B cell (primary cell): ENCODE measurements around the gene EIF3C. TPM values are rescaled to one million over a fixed set of nuclear protein-coding genes. Genes with fewer than 3 reads are reported as not detected.
"Not testable (repeated sequence)": the region's sequence is repeated elsewhere in the genome, so short reads cannot be mapped to it uniquely, and the experiment has no call there.

Experiments used
- ATAC-seq: fragments of 200-7000 bp; cut with Tn5 transposase; one replicate; pipeline ENCODE4 v1.10.0; 2021; ENCODE audit warnings: low read depth, mild to moderate bottlenecking, moderate number of reproducible peaks, moderate library complexity
- CTCF ChIA-PET: fragments of 350-600 bp; sonication (Branson Sonifier 250); formaldehyde crosslinking; loops from one replicate; lab custom pipeline; 2021; ENCODE audit warnings: antibody characterized with exemption, inconsistent platforms; lab: Charles Lee
- POLR2A ChIA-PET: fragments of 350-600 bp; sonication (Branson Sonifier 250); formaldehyde crosslinking; loops from one replicate; lab custom pipeline; 2021; ENCODE audit warnings: antibody characterized with exemption; lab: Charles Lee
- DNase-seq: peaks from one replicate; pipeline ENCODE4 v3.0.0; 2013
- H2AFZ ChIP-seq: 2 replicates; pipeline ENCODE4 v1.6.1; 2012; ENCODE audit warnings: mild to moderate bottlenecking, low read depth, low read length; ENCODE audit not compliant: insufficient read depth, poor library complexity, severe bottlenecking
- H3K27ac ChIP-seq, 2 donors: 1 replicate in 1 of 2; 2 replicates in 1 of 2; pipeline ENCODE4 v1.5.1; 2012 to 2013; ENCODE audit warnings: low read length in 2 of 2, mild to moderate bottlenecking in 2 of 2, moderate library complexity in 1 of 2
- H3K27me3 ChIP-seq, 4 experiments: fragments of 200-600 bp in 1 of 4; sonication (generic) in 1 of 4; replicated peaks in 1 of 4; 1 replicate in 2 of 4; 2 replicates in 2 of 4; pipeline versions ENCODE4 v1.6.1 to v1.7.0; 2013 to 2016; ENCODE audit warnings: low read length in 3 of 4, mild to moderate bottlenecking in 2 of 4, mixed read lengths in 1 of 4, moderate library complexity in 1 of 4; ENCODE audit not compliant: insufficient read depth in 4 of 4, control insufficient read depth in 3 of 4; ENCODE audit errors: control extremely low read depth in 1 of 4
- H3K36me3 ChIP-seq, 2 experiments: replicated peaks in 1 of 2; 1 replicate in 1 of 2; 2 replicates in 1 of 2; pipeline versions ENCODE4 v1.6.1 to v1.7.1; 2013; ENCODE audit warnings: low read length in 1 of 2; ENCODE audit not compliant: insufficient read depth in 2 of 2, control insufficient read depth in 1 of 2; ENCODE audit errors: control extremely low read depth in 1 of 2, extremely low read depth in 1 of 2
- H3K4me1 ChIP-seq, 2 donors: fragments of 200-600 bp in 1 of 2; sonication (generic) in 1 of 2; 1 replicate in 1 of 2; 2 replicates in 1 of 2; pipeline versions ENCODE4 v1.5.1 to v1.6.1; 2013 to 2017; ENCODE audit warnings: low read length in 2 of 2; ENCODE audit not compliant: control insufficient read depth in 2 of 2, insufficient read depth in 2 of 2
- H3K4me2 ChIP-seq: replicated peaks from 2 replicates; pipeline ENCODE3; 2012; ENCODE audit warnings: mild to moderate bottlenecking, low read depth, low read length; ENCODE audit not compliant: poor library complexity, severe bottlenecking
- H3K4me3 ChIP-seq, 5 experiments: fragments of 200-600 bp in 1 of 5; sonication (generic) in 1 of 5; 1 replicate in 3 of 5; 2 replicates in 2 of 5; pipeline versions ENCODE4 v1.5.1 to v1.7.0; 2011 to 2016; ENCODE audit warnings: low read length in 4 of 5, mild to moderate bottlenecking in 4 of 5, low read depth in 2 of 5, control low read depth in 1 of 5, moderate library complexity in 1 of 5; ENCODE audit not compliant: insufficient read depth in 1 of 5; ENCODE audit errors: control extremely low read depth in 1 of 5, extremely low read depth in 1 of 5
- H3K79me2 ChIP-seq: fragments of 200-600 bp; sonication (generic); one replicate; pipeline ENCODE4 v1.6.0; 2016; ENCODE audit warnings: low read length; ENCODE audit not compliant: control insufficient read depth, insufficient read depth
- H3K9ac ChIP-seq: fragments of 200-600 bp; sonication (generic); 2 replicates; pipeline ENCODE4 v1.6.1; 2017; ENCODE audit warnings: mild to moderate bottlenecking, low read length, moderate library complexity
- H3K9me3 ChIP-seq, 3 donors: one replicate each; pipeline versions ENCODE4 v1.6.1 to v1.7.1; 2013; ENCODE audit warnings: low read length in 2 of 3; ENCODE audit not compliant: control insufficient read depth in 2 of 3, insufficient read depth in 1 of 3; ENCODE audit errors: control extremely low read depth in 1 of 3
- H4K20me1 ChIP-seq: 2 replicates; pipeline ENCODE4 v1.6.0; 2012; ENCODE audit warnings: mild to moderate bottlenecking, low read length; ENCODE audit not compliant: insufficient read depth, control insufficient read depth, poor library complexity, severe bottlenecking
- H3K27ac Mint-ChIP-seq: one replicate; pipeline ENCODE4 v1.8.0; 2021; ENCODE audit warnings: mixed read lengths
- H3K27me3 Mint-ChIP-seq: one replicate; pipeline ENCODE4 v1.8.0; 2021; ENCODE audit warnings: mixed read lengths
- H3K4me1 Mint-ChIP-seq: one replicate; pipeline ENCODE4 v1.8.0; 2021; ENCODE audit warnings: mixed read lengths
- H3K4me3 Mint-ChIP-seq: one replicate; pipeline ENCODE4 v1.8.0; 2021; ENCODE audit warnings: mixed read lengths
- H3K9me3 Mint-ChIP-seq: one replicate; pipeline ENCODE4 v1.8.0; 2022; ENCODE audit warnings: mixed read lengths; ENCODE audit not compliant: insufficient read depth
- WGBS: methylation state at CpG from one replicate; pipeline ENCODE4 v1.1.5; 2013; ENCODE audit warnings: missing lambda C conversion rate; ENCODE audit not compliant: insufficient coverage; 5-methylcytosine and 5-hydroxymethylcytosine counted together
- intact Hi-C: fragments of 100-400 bp; cut with micrococcal nuclease; formaldehyde crosslinking; loops from one replicate; pipeline ENCODE4 v1.10.0; 2022
- polyA plus RNA-seq: library from polyadenylated mRNA; depleted of rRNA; stranded (reverse); fragments of >200 nt; gene quantifications from 2 replicates; pipeline ENCODE4 v1.2.3, GENCODE V29; 2012
- small RNA-seq: library from RNA; depleted of rRNA; stranded (forward); fragments of <200 nt; gene quantifications from one replicate; pipeline ENCODE3, GENCODE V24; 2012; ENCODE audit warnings: low replicate concordance, low read depth; ENCODE audit not compliant: insufficient read length
- total RNA-seq, 2 donors: library from RNA; stranded (reverse); fragments of 120-200 nt in 1 of 2; gene quantifications; 1 replicate in 1 of 2; 2 replicates in 1 of 2; pipeline versions ENCODE4 v1.2.3 to v1.2.4, GENCODE V29; 2013 to 2022

Gene EIF3C
- total and polyA plus RNA-seq, 2 donors (not counting 1 experiment from before 2014, with no cell fraction given): 126 to 372 TPM

- H4K20me1 ChIP-seq, intact Hi-C loops, H3K79me2 ChIP-seq, H3K36me3 ChIP-seq, H3K4me2 ChIP-seq, H3K4me1 Mint-ChIP-seq, CTCF ChIA-PET, POLR2A ChIA-PET, H3K9me3 ChIP-seq, H3K4me3 Mint-ChIP-seq, H3K27ac ChIP-seq, H3K27ac Mint-ChIP-seq, H3K27me3 ChIP-seq, DNase-seq, H3K4me3 ChIP-seq, H3K9me3 Mint-ChIP-seq, H2AFZ ChIP-seq, H3K4me1 ChIP-seq, ATAC-seq, H3K9ac ChIP-seq, H3K27me3 Mint-ChIP-seq: not testable (repeated sequence)
- WGBS: no CpG with 5 or more reads among the region's 6 CpGs
These were observed 70.4 kb downstream of the EIF3C start for GRCh38 chr16:28781697-28782096.

DNA sequence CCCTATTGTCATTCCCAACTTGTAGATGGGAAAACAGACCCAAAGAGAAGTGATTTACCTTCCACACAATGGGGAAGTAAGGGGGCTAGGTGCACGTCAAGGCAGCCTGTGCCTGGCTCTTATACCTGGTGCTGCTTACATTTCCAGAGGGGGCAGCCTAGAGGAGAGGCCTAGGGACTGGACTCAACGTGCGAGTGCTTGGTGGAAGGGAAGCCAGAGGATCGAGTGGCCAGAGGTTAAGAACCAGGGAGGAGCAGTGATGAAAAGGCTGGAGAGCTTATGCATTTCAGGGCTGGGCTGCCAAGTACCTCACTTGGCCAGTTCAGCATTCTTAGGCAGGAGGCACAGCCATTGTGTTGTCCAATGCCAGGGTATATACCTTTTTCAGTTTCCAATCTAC lies 71.1 kb downstream of the EIF3C start:
- DNase-seq, POLR2A ChIA-PET, H3K4me1 ChIP-seq, H4K20me1 ChIP-seq, H3K27me3 Mint-ChIP-seq, H3K9ac ChIP-seq, H3K27ac ChIP-seq, H3K4me3 ChIP-seq, H2AFZ ChIP-seq, H3K4me2 ChIP-seq, H3K27ac Mint-ChIP-seq, intact Hi-C loops, H3K79me2 ChIP-seq, H3K4me1 Mint-ChIP-seq, ATAC-seq, H3K9me3 ChIP-seq, H3K9me3 Mint-ChIP-seq, CTCF ChIA-PET, H3K4me3 Mint-ChIP-seq, H3K27me3 ChIP-seq, H3K36me3 ChIP-seq: not testable (repeated sequence)
- no CpG with 5 or more reads among the region's 4 CpGs for WGBS

Small RNA genes lying within 50 kb of the gene (small RNA-seq; reads per million reads assigned to genes)
- not detected for gene MIR6862-2

Other genes starting within 250 kb of the EIF3C start
- gene NPIPB7, start 239.1 kb upstream of the EIF3C start, total RNA-seq: 0.30 and 0.58 TPM in 2 replicates
- gene NPIPB7, start 239.1 kb upstream of the EIF3C start, polyA plus RNA-seq: 0.52 and 0.92 TPM in 2 replicates
- gene CLN3, start 219.4 kb upstream of the EIF3C start, total RNA-seq: 37.7 and 40.2 TPM in 2 replicates
- 34.3 and 44.1 TPM in 2 replicates for gene CLN3, start 219.4 kb upstream of the EIF3C start, polyA plus RNA-seq
- 2.6 and 2.9 TPM in 2 replicates for gene APOBR, start 216.8 kb upstream of the EIF3C start, total RNA-seq
- gene APOBR, start 216.8 kb upstream of the EIF3C start, polyA plus RNA-seq: 0.81 and 1.3 TPM in 2 replicates
- not detected in 2 replicates for gene IL27, start 204.6 kb upstream of the EIF3C start, total RNA-seq
- gene IL27, start 204.6 kb upstream of the EIF3C start, polyA plus RNA-seq: 0.09 TPM in 1 of 2 replicates, not detected in the other
- not detected in 2 replicates for gene NUPR1, start 172.5 kb upstream of the EIF3C start, total RNA-seq
- not detected in 2 replicates for gene NUPR1, start 172.5 kb upstream of the EIF3C start, polyA plus RNA-seq
- gene SGF29, start 157.5 kb upstream of the EIF3C start, total RNA-seq: 52.5 and 52.9 TPM in 2 replicates
- gene SGF29, start 157.5 kb upstream of the EIF3C start, polyA plus RNA-seq: 24.0 and 28.2 TPM in 2 replicates
- 0.32 and 0.36 TPM in 2 replicates for gene SULT1A2, start 114.4 kb upstream of the EIF3C start, total RNA-seq
- 0.29 TPM in 1 of 2 replicates, not detected in the other for gene SULT1A2, start 114.4 kb upstream of the EIF3C start, polyA plus RNA-seq
- gene SULT1A1, start 101.4 kb upstream of the EIF3C start, total RNA-seq: 4.2 and 5.0 TPM in 2 replicates
- 5.0 and 7.1 TPM in 2 replicates for gene SULT1A1, start 101.4 kb upstream of the EIF3C start, polyA plus RNA-seq
- gene NPIPB8, start 73.4 kb upstream of the EIF3C start, total RNA-seq: 0.44 and 1.1 TPM in 2 replicates
- 0.04 and 0.22 TPM in 2 replicates for gene NPIPB8, start 73.4 kb upstream of the EIF3C start, polyA plus RNA-seq
- 12.6 and 13.4 TPM in 2 replicates for gene NPIPB9, start 40.3 kb downstream of the EIF3C start, total RNA-seq
- 1.3 and 3.4 TPM in 2 replicates for gene NPIPB9, start 40.3 kb downstream of the EIF3C start, polyA plus RNA-seq
- gene ATXN2L, start 111.5 kb downstream of the EIF3C start, total RNA-seq: 274 and 289 TPM in 2 replicates
- 134 and 157 TPM in 2 replicates for gene ATXN2L, start 111.5 kb downstream of the EIF3C start, polyA plus RNA-seq
- 129 and 143 TPM in 2 replicates for gene TUFM, start 134.9 kb downstream of the EIF3C start, total RNA-seq
- 126 and 160 TPM in 2 replicates for gene TUFM, start 134.9 kb downstream of the EIF3C start, polyA plus RNA-seq
- gene SH2B1, start 152.4 kb downstream of the EIF3C start, total RNA-seq: 118 and 120 TPM in 2 replicates
- 94.2 and 118 TPM in 2 replicates for gene SH2B1, start 152.4 kb downstream of the EIF3C start, polyA plus RNA-seq
- gene ATP2A1, start 167.0 kb downstream of the EIF3C start, total RNA-seq: 0.84 and 1.1 TPM in 2 replicates
- gene ATP2A1, start 167.0 kb downstream of the EIF3C start, polyA plus RNA-seq: 0.22 and 0.31 TPM in 2 replicates
- gene RABEP2, start 213.8 kb downstream of the EIF3C start, total RNA-seq: 132 and 136 TPM in 2 replicates
- 178 and 226 TPM in 2 replicates for gene RABEP2, start 213.8 kb downstream of the EIF3C start, polyA plus RNA-seq
- 303 and 306 TPM in 2 replicates for gene CD19, start 220.5 kb downstream of the EIF3C start, total RNA-seq
- 478 and 548 TPM in 2 replicates for gene CD19, start 220.5 kb downstream of the EIF3C start, polyA plus RNA-seq
- 102 TPM in 2 replicates for gene NFATC2IP, start 239.5 kb downstream of the EIF3C start, total RNA-seq
- gene NFATC2IP, start 239.5 kb downstream of the EIF3C start, polyA plus RNA-seq: 96.4 and 125 TPM in 2 replicates